Measurements from ENCODE around the gene ZNF138. TPM values are rescaled to one million over a fixed set of nuclear protein-coding genes. Genes with fewer than 3 reads are reported as not detected.

The ZNF138 gene
- total RNA-seq, 1 donor from 2014 or later = 8.6 TPM

- intact Hi-C loops (cut with micrococcal nuclease) = no loop called here
Observed at GRCh38 chr7:64875258-64875657, 81.0 kb downstream of the ZNF138 start.

- intact Hi-C loops (cut with micrococcal nuclease) = no loop called here
Observed at GRCh38 chr7:64875658-64876406, 81.6 kb downstream of the ZNF138 start.

DNA sequence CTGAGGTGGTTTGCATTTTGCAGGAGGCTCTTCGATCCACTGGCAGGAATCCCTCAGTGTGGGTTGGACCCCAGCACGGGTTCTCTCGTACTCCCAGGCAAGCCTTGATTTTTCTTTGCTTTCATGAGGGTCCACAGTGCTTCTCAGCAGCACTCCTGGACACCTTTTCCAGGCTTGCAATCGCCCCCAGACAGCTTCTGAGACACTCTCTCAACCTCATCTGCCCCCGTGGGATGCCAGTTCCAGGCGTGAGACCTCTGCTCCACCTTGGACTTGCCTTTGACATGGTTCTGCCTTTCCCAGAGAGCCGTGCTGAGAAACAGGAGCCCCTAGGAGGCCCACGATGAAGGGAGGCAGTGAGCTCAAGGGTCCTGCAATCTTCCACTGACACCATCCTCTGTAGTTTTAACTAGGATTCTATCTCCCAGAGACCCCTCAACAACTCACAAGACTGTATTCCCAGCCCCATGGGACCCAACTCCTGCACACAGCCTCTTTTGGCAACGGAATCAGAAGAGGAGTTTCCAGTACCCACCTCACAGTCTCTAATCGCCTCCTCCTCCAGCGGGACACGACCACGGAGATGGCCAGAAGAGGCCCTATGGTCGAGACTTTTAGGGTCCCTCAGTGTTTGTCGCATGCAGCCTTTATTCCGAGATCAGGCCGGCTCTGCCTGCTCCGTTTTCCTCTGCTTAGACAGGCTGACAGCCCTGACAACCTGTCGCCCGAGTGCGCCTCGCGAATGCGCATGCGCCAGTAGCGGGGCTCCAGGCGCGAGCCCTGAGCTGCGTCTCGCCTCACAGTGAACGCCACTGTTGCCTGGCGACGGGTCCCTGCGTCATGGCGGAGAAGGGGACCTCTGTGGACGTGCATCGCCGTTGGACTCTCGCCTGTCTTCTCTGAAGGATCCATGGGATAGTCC, 82.8 kb downstream of the ZNF138 start:
- intact Hi-C loops (cut with micrococcal nuclease) = no loop called here

DNA sequence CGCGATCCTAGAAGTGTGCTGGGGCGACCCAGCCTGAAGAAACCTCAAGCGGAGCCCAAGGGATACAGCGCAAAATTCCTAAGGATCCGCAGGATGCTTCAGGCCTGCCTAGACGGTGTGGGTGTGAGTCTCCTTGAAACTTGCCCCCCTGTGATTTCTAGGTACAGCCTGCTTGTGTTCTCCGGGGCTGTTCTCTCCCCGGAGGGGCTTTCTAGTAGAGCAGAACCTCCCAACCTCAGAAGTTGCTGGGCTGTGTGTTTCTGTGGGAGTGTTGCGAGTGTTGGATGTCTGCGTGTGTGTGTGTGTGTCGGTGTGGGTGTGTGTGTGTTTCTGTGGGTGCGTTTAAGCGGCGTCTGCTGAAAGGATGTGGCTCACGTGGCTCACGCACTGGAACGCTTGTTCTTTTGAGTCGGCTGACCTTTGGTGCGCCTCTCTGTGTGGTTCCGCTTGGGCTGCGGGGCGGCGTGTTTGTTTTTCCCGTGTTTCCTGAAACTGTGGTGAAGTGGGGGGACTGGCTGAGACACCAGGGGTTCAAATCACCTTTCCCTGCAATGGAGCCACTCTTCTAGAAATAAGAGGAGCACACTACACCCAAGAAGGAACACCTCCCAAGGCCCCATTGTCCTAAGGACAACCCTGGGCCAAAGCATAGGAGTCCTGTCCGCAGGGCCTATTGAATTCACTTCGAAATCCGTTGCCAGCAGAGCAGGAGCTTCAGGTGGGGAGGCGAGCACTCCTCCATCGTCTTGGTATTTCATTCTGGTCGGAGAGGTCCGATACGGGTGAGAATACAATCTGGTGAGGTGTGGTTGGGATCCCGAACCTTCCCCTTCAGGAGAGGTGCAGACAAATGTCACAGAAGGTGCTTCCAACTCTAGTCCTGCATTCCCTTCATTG, 83.7 kb downstream of the ZNF138 start:
- intact Hi-C loops (cut with micrococcal nuclease) = no loop called here

GRCh38 chr7:64878684-64879083, 84.5 kb downstream of the ZNF138 start:
- intact Hi-C loops (cut with micrococcal nuclease) = no loop called here

DNA sequence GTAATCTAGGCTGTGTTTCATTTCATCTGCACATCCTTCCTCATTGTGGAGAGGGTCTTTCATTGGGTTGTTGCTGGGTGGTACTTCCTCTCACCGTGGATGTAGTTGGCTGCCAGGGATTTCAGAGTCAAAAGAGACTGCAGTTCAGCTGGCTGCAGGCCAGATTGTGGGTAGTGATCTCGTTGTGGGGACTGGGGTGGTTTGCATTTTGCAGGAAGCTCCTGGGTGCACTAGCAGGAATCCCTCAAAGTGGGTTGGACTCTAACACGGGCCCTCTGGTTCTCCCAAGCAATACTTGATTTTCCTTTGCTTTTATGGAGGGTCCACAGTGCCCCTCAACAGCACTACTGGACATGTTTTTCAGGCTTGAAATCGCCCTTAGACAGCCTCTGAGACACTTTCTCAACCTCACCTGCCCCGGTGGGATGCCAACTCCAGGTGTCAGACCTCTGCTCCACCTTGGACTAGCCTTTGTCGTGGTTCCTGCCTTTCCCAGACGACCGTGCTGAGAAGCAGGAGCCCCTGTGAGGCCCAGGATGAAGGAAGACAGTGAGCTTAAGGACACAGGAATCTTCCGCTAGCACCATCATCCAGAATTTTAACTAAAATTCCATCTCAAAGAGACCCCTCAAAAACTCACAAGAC, 85.0 kb downstream of the ZNF138 start:
- intact Hi-C loops (cut with micrococcal nuclease) = no loop called here

GRCh38 chr7:64879800-64880199, 85.6 kb downstream of the ZNF138 start:
- intact Hi-C loops (cut with micrococcal nuclease) = no loop called here

- intact Hi-C loops (cut with micrococcal nuclease) = no loop called here
Observed at GRCh38 chr7:64880322-64881297, 86.4 kb downstream of the ZNF138 start.

DNA sequence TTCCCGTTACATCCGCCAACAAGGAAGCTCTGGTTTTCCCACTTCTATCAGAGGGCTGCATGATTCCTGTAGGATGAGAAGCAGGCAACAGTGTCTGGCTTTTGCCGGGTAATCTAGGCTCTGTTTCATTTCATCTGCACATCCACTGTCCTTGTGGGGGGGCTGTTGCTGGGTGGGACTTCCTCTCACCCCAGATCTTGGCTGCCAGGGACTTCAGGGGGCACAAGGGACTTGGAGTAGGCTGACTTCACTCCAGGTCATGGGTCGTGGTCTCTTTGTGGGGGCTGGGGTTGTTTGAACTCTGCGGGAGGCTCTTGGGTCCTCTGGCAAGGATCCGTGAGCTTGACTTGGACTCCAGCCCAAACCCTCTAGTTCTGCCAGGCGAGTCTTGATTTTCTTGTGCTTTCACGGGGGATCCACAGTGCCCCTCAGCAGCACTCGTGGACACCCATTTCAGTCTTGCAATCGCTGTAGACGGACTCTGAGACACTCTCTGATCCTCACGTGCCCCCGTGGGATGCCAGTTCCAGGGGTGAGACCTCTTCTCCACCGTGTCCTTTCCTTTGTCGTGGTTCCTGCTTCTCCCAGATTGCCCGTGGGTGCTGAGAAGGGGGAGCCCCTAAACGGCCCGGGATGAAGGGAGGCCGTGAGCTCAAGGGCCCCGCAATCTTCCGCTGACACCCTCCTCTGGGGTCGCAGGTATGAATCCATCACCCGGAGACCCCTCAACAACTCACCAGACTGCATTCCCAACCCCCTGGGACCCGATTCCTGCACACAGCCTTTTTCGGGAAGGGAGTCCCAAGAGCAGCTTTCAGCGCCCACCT, 87.4 kb downstream of the ZNF138 start:
- intact Hi-C loops (cut with micrococcal nuclease) = no loop called here

- intact Hi-C loops (cut with micrococcal nuclease) = no loop called here
Observed at GRCh38 chr7:64882341-64883112, 88.3 kb downstream of the ZNF138 start.

Other genes with a start within 250 kb of the ZNF138 start
- 9.4 and 9.6 TPM in 2 replicates for gene ZNF680, start 231.4 kb upstream of the ZNF138 start, total RNA-seq
- 17.2 and 17.5 TPM in 2 replicates for gene ZNF107, start 128.3 kb upstream of the ZNF138 start, total RNA-seq
- gene ZNF273, start 108.8 kb downstream of the ZNF138 start, total RNA-seq = 7.7 and 9.2 TPM in 2 replicates
- gene ZNF117, start 196.6 kb downstream of the ZNF138 start, total RNA-seq = 6.5 and 6.8 TPM in 2 replicates
- gene ERV3-1, start 212.3 kb downstream of the ZNF138 start, total RNA-seq = 12.6 and 14.8 TPM in 2 replicates

All from T-helper 1 cell treated with Interleukin-12 subunit alpha and Interleukin-12 subunit beta and Interleukin-4 antibody, amounts not matched to agents 30 ng/mL and 1 ng/mL, for 36 hours (primary cell).